Lower lobe of right lung (tissue), 2 donors: Measurements from ENCODE around the gene TXLNB. TPM values are rescaled to one million over a fixed set of nuclear protein-coding genes. Genes with fewer than 3 reads are reported as not detected.

Experiments
- ATAC-seq, 2 donors: fragments of 200-7000 bp; cut with Tn5 transposase; one replicate each; pipeline ENCODE4 v1.9.1; 2020 to 2022; ENCODE audit warnings: mild to moderate bottlenecking in 2 of 2, moderate library complexity in 2 of 2
- DNase-seq: peaks from one replicate; pipeline ENCODE4 v3.0.0-alpha.2; 2020
- H3K27ac ChIP-seq: fragments of 200-600 bp; one replicate; pipeline ENCODE4 v1.8.0; 2022
- H3K27me3 ChIP-seq: fragments of 200-600 bp; one replicate; pipeline ENCODE4 v1.8.0; 2022; ENCODE audit warnings: low read depth
- H3K36me3 ChIP-seq: fragments of 200-600 bp; one replicate; pipeline ENCODE4 v1.8.0; 2022; ENCODE audit warnings: mild to moderate bottlenecking
- H3K4me1 ChIP-seq: fragments of 200-600 bp; one replicate; pipeline ENCODE4 v1.8.0; 2022
- H3K4me3 ChIP-seq: fragments of 200-600 bp; one replicate; pipeline ENCODE4 v1.8.0; 2022; ENCODE audit warnings: mild to moderate bottlenecking
- H3K9me3 ChIP-seq: fragments of 200-600 bp; one replicate; pipeline ENCODE4 v1.8.0; 2022
- CTCF ChIP-seq: fragments of 200-600 bp; IDR thresholded peaks from one replicate; pipeline ENCODE4 v1.8.0; 2022; ENCODE audit warnings: antibody characterized with exemption, mild to moderate bottlenecking
- intact Hi-C: fragments of 100-400 bp; cut with DNase I; formaldehyde crosslinking; loops from one replicate; pipeline ENCODE4 v1.11.0; 2022
- total RNA-seq: library from RNA; stranded (reverse); fragmentation: NEBNext Ultra II Directional; extraction: Animal tissue kit (Norgen Biotek cat#: 25700); gene quantifications from one replicate; pipeline ENCODE4 v1.2.1, GENCODE V29; 2021
- donor health status: DM: no; HTN: yes; CAD: no; lungs with severe emphysema.

The TXLNB gene
- total RNA-seq, 1 donor from 2014 or later, result 1.1 TPM

- Histone ChIP-seq H3K4me3 (no peak overlapping the region), H3K36me3 (no peaks in the 10 kb centered on the region), H3K27ac (no peak overlapping the region), H3K27me3 (no peaks in the 10 kb centered on the region), H3K4me1 (no peaks in the 10 kb centered on the region), H3K9me3 (no peaks in the 10 kb centered on the region)
- DNase-seq (no peak), ATAC-seq (no peak)
- intact Hi-C loops, result no loop called here
- TF ChIP-seq CTCF, result no peak
These were observed 93.1 kb downstream of the TXLNB start for GRCh38 chr6:139198529-139199288.

GRCh38 chr6:139194740-139195139, 97.1 kb downstream of the TXLNB start:
- DNase-seq, result no peak
- intact Hi-C loops, result no loop called here
- ATAC-seq, result no peak
- H3K27me3 ChIP-seq, result no peaks in the 10 kb centered on the region
- no peaks in the 10 kb centered on the region for H3K4me1 ChIP-seq
- no peak overlapping the region for H3K27ac ChIP-seq
- no peaks in the 10 kb centered on the region for H3K9me3 ChIP-seq
- no peak overlapping the region for H3K4me3 ChIP-seq
- no peaks in the 10 kb centered on the region for H3K36me3 ChIP-seq
- no peak for TF ChIP-seq CTCF

Other genes starting within 250 kb of the TXLNB start
- gene HECA, start 156.9 kb downstream of the TXLNB start, total RNA-seq, result 53.1 TPM
- 275 TPM for gene CITED2, start 82.7 kb upstream of the TXLNB start, total RNA-seq